C4-2B (cell line): ENCODE data around the gene TMEM33.

ENCODE experiments used
- H3K27ac ChIP-seq: fragments of 450-650 bp; 2 replicates; pipeline ENCODE4 v1.5.1; 2017
- ZFX ChIP-seq: fragments of 450-650 bp; IDR thresholded peaks from 2 replicates; pipeline ENCODE4 v1.6.1; 2017
- TF ChIP-seq, protein P1 (sequence below): fragments of 450-650 bp; conservative IDR thresholded peaks from 2 replicates; pipeline ENCODE4 v1.5.1; 2017; ENCODE audit warnings: mild to moderate bottlenecking

Gene TMEM33

GRCh38 chr4:41927796-41928499 is 7.3 kb upstream of the TMEM33 start:
- no peak overlapping the region for H3K27ac ChIP-seq
- TF ChIP-seq, protein P1, sequence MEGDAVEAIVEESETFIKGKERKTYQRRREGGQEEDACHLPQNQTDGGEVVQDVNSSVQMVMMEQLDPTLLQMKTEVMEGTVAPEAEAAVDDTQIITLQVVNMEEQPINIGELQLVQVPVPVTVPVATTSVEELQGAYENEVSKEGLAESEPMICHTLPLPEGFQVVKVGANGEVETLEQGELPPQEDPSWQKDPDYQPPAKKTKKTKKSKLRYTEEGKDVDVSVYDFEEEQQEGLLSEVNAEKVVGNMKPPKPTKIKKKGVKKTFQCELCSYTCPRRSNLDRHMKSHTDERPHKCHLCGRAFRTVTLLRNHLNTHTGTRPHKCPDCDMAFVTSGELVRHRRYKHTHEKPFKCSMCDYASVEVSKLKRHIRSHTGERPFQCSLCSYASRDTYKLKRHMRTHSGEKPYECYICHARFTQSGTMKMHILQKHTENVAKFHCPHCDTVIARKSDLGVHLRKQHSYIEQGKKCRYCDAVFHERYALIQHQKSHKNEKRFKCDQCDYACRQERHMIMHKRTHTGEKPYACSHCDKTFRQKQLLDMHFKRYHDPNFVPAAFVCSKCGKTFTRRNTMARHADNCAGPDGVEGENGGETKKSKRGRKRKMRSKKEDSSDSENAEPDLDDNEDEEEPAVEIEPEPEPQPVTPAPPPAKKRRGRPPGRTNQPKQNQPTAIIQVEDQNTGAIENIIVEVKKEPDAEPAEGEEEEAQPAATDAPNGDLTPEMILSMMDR = no peak
- no peak for TF ChIP-seq ZFX

GRCh38 chr4:41930139-41930831 is 4.9 kb upstream of the TMEM33 start:
- H3K27ac ChIP-seq = no peak overlapping the region
- TF ChIP-seq, protein P1 = no peak
- TF ChIP-seq ZFX = no peak

- no peak for TF ChIP-seq ZFX
- TF ChIP-seq, protein P1 = no peak
- no peak overlapping the region for H3K27ac ChIP-seq
Measured at GRCh38 chr4:41932988-41933387, 2.2 kb upstream of the TMEM33 start.

- no peak for TF ChIP-seq ZFX
- TF ChIP-seq, protein P1 = no peak
- H3K27ac ChIP-seq = no peak overlapping the region
Measured at GRCh38 chr4:41933997-41934503, 1.2 kb upstream of the TMEM33 start.

DNA sequence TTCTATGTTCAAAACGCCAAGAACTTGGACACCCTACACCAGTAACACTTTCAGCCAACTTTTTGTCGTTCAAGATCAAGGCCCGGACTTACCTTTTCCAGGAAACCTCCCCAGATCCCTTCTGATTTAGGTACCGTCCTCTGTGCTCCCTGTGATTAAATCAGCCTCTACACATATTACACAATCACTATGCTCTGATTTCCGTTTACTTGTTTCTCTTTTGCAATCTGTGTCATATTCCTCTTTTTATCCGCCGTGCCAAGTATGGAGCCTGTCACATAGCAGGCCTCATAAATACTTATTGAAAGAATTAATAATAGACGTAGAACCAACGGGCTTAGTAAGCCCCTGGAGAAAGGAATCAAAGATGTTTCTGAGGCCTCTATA is 722 bp upstream of the TMEM33 start:
- H3K27ac ChIP-seq = peak overlapping the region; percentile 95; the same call in 1 of the 2 replicates
- TF ChIP-seq ZFX = no peak
- TF ChIP-seq, protein P1 = no peak

GRCh38 chr4:41935652-41936021 is 408 bp downstream of the TMEM33 start:
- H3K27ac ChIP-seq = peak overlapping the region; percentile 95
- no peak for TF ChIP-seq ZFX
- TF ChIP-seq, protein P1 = no peak

GRCh38 chr4:41939016-41939626 is 3.9 kb downstream of the TMEM33 start:
- TF ChIP-seq, protein P1 = no peak
- no peak for TF ChIP-seq ZFX

More at GRCh38 chr4:41939016-41939626, 3.9 kb downstream of the TMEM33 start:
- H3K27ac ChIP-seq = no peak overlapping the region
